Astrocyte (in vitro differentiated cells and primary cell): ENCODE data around the gene RPAP2. TPM values are rescaled to one million over a fixed set of nuclear protein-coding genes. Genes with fewer than 3 reads are reported as not detected.
A peak's percentile ranks its signal among the peaks of the same experiment; 100 is the strongest.

Source experiments
- DNase-seq: peaks from one replicate; pipeline ENCODE4 v3.0.0-alpha.2; 2010; ENCODE audit warnings: low read depth
- FAIRE-seq: peaks from 2 replicates; lab custom pipeline; 2011; peaks lifted over from hg19 to GRCh38; lab: Jason Lieb, UNC
- H2AFZ ChIP-seq: 2 replicates; pipeline ENCODE4 v1.6.0; 2012; ENCODE audit warnings: low read depth, low read length, inconsistent platforms
- H3K27ac ChIP-seq: 2 replicates; pipeline ENCODE4 v1.5.1; 2011; ENCODE audit warnings: low read depth, low read length, inconsistent platforms
- H3K27me3 ChIP-seq: 2 replicates; pipeline ENCODE4 v1.6.0; 2011; ENCODE audit warnings: low read length, inconsistent platforms; ENCODE audit not compliant: insufficient read depth
- H3K36me3 ChIP-seq: 2 replicates; pipeline ENCODE4 v1.5.1; 2011; ENCODE audit warnings: low read length, inconsistent platforms; ENCODE audit not compliant: insufficient read depth
- H3K4me1 ChIP-seq: 2 replicates; pipeline ENCODE4 v1.5.1; 2011; ENCODE audit warnings: low read length, inconsistent platforms; ENCODE audit not compliant: insufficient read depth
- H3K4me2 ChIP-seq: 2 replicates; pipeline ENCODE4 v1.6.0; 2012; ENCODE audit warnings: low read length, inconsistent platforms
- H3K4me3 ChIP-seq: 2 replicates; pipeline ENCODE4 v1.5.1; 2011; ENCODE audit warnings: low read depth, mild to moderate bottlenecking, low read length, inconsistent platforms; ENCODE audit not compliant: insufficient read depth
- H3K79me2 ChIP-seq: 2 replicates; pipeline ENCODE4 v1.6.0; 2012; ENCODE audit warnings: mild to moderate bottlenecking, low read length, inconsistent platforms; ENCODE audit not compliant: insufficient read depth
- H3K9ac ChIP-seq: 2 replicates; pipeline ENCODE4 v1.6.0; 2012; ENCODE audit warnings: mild to moderate bottlenecking, low read length, inconsistent platforms
- H3K9me3 ChIP-seq: 2 replicates; pipeline ENCODE4 v1.5.1; 2012; ENCODE audit warnings: low read depth, mild to moderate bottlenecking, low read length, inconsistent platforms; ENCODE audit not compliant: insufficient read depth
- H4K20me1 ChIP-seq: 2 replicates; pipeline ENCODE4 v1.6.0; 2012; ENCODE audit warnings: low read length, inconsistent platforms; ENCODE audit not compliant: insufficient read depth
- H3K27ac Mint-ChIP-seq: one replicate; pipeline ENCODE4 v1.8.0; 2021; ENCODE audit warnings: mild to moderate bottlenecking, mixed read lengths; ENCODE audit not compliant: unreplicated experiment
- H3K27me3 Mint-ChIP-seq: one replicate; pipeline ENCODE4 v1.8.0; 2021; ENCODE audit warnings: low read depth, mixed read lengths; ENCODE audit not compliant: unreplicated experiment
- H3K36me3 Mint-ChIP-seq: one replicate; pipeline ENCODE4 v1.8.0; 2021; ENCODE audit warnings: low read depth, mixed read lengths; ENCODE audit not compliant: unreplicated experiment
- H3K4me1 Mint-ChIP-seq: one replicate; pipeline ENCODE4 v1.8.0; 2021; ENCODE audit warnings: low read depth, mixed read lengths; ENCODE audit not compliant: unreplicated experiment
- H3K4me3 Mint-ChIP-seq: one replicate; pipeline ENCODE4 v1.8.0; 2021; ENCODE audit warnings: mild to moderate bottlenecking, moderate library complexity, mixed read lengths; ENCODE audit not compliant: unreplicated experiment
- H3K9me3 Mint-ChIP-seq: one replicate; pipeline ENCODE4 v1.8.0; 2021; ENCODE audit warnings: mild to moderate bottlenecking, mixed read lengths; ENCODE audit not compliant: unreplicated experiment
- EZH2 ChIP-seq: IDR thresholded peaks from 2 replicates; pipeline ENCODE4 v1.6.1; 2012; ENCODE audit warnings: mild to moderate bottlenecking, low read length, inconsistent platforms; ENCODE audit not compliant: insufficient read depth
- total RNA-seq: library from RNA; stranded (reverse); gene quantifications from 2 replicates; pipeline ENCODE4 v1.2.1, GENCODE V29; 2021
- TF ChIP-seq, protein P1 (sequence below): IDR thresholded peaks from 2 replicates; pipeline ENCODE4 v1.5.1; 2011; ENCODE audit warnings: low read depth, mild to moderate bottlenecking, inconsistent platforms, low read length, moderate library complexity; ENCODE audit not compliant: insufficient read depth

RPAP2 gene
- total RNA-seq, 1 donor from 2014 or later = 23.0 TPM

DNA sequence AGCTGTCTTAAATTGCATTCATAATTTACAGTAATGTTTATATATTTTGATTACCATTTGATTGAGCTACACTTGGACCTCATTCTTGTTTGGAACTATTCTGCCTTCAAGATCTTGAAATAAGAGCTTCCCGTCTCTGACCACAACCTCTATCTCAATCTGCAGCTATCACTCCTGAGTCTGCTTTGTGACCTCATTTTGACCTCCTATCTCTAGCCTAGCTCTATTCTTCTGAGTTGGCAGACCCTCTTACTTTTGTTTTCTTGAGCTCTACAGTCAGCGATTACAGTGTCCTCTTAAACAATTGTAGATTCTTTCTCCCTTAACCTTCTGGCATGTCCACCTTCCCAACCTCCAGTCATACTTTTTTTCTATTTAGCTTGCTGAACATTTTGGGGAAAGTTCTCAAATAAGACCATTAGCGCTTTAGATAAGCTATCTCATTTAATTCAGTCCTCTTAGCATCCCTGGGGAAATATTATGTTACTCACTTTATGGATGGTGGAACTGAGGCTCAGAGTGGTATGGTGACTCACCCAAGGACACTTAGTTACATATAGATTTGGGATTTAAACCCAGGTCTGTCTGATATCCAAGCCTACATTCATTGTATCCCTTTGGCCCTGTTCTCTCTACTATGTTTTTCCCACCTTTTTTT is 19.1 kb downstream of the RPAP2 start:
- no peak for TF ChIP-seq EZH2
- TF ChIP-seq, protein P1, sequence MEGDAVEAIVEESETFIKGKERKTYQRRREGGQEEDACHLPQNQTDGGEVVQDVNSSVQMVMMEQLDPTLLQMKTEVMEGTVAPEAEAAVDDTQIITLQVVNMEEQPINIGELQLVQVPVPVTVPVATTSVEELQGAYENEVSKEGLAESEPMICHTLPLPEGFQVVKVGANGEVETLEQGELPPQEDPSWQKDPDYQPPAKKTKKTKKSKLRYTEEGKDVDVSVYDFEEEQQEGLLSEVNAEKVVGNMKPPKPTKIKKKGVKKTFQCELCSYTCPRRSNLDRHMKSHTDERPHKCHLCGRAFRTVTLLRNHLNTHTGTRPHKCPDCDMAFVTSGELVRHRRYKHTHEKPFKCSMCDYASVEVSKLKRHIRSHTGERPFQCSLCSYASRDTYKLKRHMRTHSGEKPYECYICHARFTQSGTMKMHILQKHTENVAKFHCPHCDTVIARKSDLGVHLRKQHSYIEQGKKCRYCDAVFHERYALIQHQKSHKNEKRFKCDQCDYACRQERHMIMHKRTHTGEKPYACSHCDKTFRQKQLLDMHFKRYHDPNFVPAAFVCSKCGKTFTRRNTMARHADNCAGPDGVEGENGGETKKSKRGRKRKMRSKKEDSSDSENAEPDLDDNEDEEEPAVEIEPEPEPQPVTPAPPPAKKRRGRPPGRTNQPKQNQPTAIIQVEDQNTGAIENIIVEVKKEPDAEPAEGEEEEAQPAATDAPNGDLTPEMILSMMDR = no peak

DNA sequence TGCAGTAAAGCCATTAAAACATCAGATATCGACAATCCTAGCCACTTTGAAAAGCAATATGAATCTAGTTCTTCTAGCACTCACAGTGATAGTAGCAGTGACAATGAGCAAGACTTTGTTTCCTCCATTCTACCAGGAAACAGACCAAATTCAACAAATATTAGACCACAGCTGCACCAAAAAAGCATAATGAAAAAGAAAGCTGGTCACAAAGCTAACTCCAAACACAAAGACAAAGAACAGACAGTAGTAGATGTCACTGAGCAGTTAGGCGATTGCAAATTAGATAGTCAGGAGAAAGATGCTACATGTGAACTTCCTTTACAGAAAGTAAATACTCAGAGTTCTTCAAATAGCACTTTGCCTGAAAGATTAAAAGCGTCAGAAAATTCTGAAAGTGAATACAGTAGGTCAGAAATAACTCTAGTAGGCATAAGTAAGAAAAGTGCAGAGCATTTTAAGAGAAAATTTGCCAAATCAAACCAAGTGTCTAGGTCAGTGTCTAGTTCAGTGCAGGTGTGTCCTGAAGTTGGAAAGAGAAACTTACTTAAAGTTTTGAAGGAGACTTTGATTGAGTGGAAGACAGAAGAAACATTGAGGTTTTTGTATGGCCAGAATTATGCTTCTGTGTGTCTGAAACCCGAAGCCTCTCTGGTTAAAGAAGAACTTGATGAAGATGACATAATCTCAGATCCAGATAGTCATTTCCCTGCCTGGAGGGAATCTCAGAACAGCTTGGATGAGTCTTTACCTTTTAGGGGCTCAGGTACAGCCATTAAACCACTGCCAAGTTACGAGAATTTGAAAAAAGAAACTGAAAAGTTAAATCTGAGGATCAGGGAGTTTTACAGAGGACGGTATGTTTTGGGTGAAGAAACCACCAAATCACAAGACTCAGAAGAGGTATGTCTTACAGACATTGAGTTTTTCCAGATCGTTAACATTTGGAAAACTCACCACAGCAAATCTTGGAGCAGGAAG is 24.9 kb downstream of the RPAP2 start:
- no peak overlapping the region for H3K4me3 ChIP-seq
- Mint-ChIP-seq H3K27me3 (no peaks in the 10 kb centered on the region), H3K36me3 (peaks cover 48% of the 10 kb centered on the region), H3K4me3 (no peak overlapping the region), H3K27ac (no peak overlapping the region), H3K9me3 (peaks cover 12% of the 10 kb centered on the region), H3K4me1 (no peaks in the 10 kb centered on the region)
- peaks cover 8% of the 10 kb centered on the region for H3K36me3 ChIP-seq
- no peak overlapping the region for H3K27ac ChIP-seq
- H4K20me1 ChIP-seq = no peaks in the 10 kb centered on the region
- FAIRE-seq = no peak
- H3K4me2 ChIP-seq = no peak overlapping the region
- H2AFZ ChIP-seq = no peak overlapping the region
- H3K4me1 ChIP-seq = peaks cover under 1% of the 10 kb centered on the region
- no peak for DNase-seq
- H3K9ac ChIP-seq = no peak overlapping the region
- H3K9me3 ChIP-seq = peaks cover 8% of the 10 kb centered on the region
- H3K27me3 ChIP-seq = no peaks in the 10 kb centered on the region
- TF ChIP-seq, protein P1 = no peak
- no peak for TF ChIP-seq EZH2
- no peaks in the 10 kb centered on the region for H3K79me2 ChIP-seq

More for the DNA sequence above, 19.1 kb downstream of the RPAP2 start:
- H3K4me1 ChIP-seq = no peaks in the 10 kb centered on the region
- no peak overlapping the region for H3K4me3 ChIP-seq
- Mint-ChIP-seq H3K4me1 (peaks cover 3% of the 10 kb centered on the region), H3K27me3 (no peaks in the 10 kb centered on the region), H3K27ac (no peak overlapping the region), H3K4me3 (peak overlapping the region; percentile 14), H3K9me3 (no peaks in the 10 kb centered on the region), H3K36me3 (peaks cover 10% of the 10 kb centered on the region)
- H3K27me3 ChIP-seq = no peaks in the 10 kb centered on the region
- H3K79me2 ChIP-seq = no peaks in the 10 kb centered on the region
- no peak for FAIRE-seq
- no peaks in the 10 kb centered on the region for H4K20me1 ChIP-seq
- peaks cover 2% of the 10 kb centered on the region for H3K36me3 ChIP-seq
- H3K9me3 ChIP-seq = no peaks in the 10 kb centered on the region
- H3K4me2 ChIP-seq = no peak overlapping the region
- H3K27ac ChIP-seq = no peak overlapping the region
- H2AFZ ChIP-seq = no peak overlapping the region
- no peak for DNase-seq
- no peak overlapping the region for H3K9ac ChIP-seq
